Endothelial cell of umbilical vein (primary cell): ENCODE data around the gene LMO4. TPM values are rescaled to one million over a fixed set of nuclear protein-coding genes. Genes with fewer than 3 reads are reported as not detected.

Source experiments
- BruUV-seq: library from RNA; stranded (reverse); fragments of 400-500 nt; replicated peaks from 2 replicates; lab custom pipeline; 2021; lab: Mats Ljungman, UMichigan
- CTCF ChIA-PET: fragments of 300-600, 350-600 bp; sonication (Branson Sonifier 250); formaldehyde crosslinking; loops from one replicate; lab custom pipeline; 2021; ENCODE audit warnings: antibody characterized with exemption, inconsistent platforms; lab: Charles Lee
- POLR2A ChIA-PET: fragments of 300-600, 350-600 bp; sonication (Branson Sonifier 250); formaldehyde crosslinking; loops from one replicate; lab custom pipeline; 2021; ENCODE audit warnings: antibody characterized with exemption, inconsistent platforms; lab: Charles Lee
- DNase-seq: peaks from one replicate; pipeline ENCODE4 v3.0.0-alpha.2; 2011; ENCODE audit warnings: low read depth, low spot score
- FAIRE-seq: peaks from 2 replicates; lab custom pipeline; 2011; peaks lifted over from hg19 to GRCh38; lab: Jason Lieb, UNC
- H2AFZ ChIP-seq: 2 replicates; pipeline ENCODE4 v1.6.0; 2012; ENCODE audit warnings: low read depth, low read length, control low read depth, inconsistent platforms
- H3K27ac ChIP-seq: 2 replicates; pipeline ENCODE4 v1.5.1; 2011; ENCODE audit warnings: low read depth, mild to moderate bottlenecking, control low read depth, low read length, moderate library complexity; ENCODE audit not compliant: insufficient read depth
- H3K27me3 ChIP-seq, 2 experiments: 2 replicates each; pipeline versions ENCODE4 v1.6.0 to v1.6.1; 2011; ENCODE audit warnings: low read length in 2 of 2, mixed read lengths in 1 of 2; ENCODE audit not compliant: control insufficient read depth in 2 of 2, insufficient read depth in 2 of 2
- H3K36me3 ChIP-seq, 2 experiments: 2 replicates in 1 of 2; 3 replicates in 1 of 2; pipeline ENCODE4 v1.5.1; 2011; ENCODE audit warnings: low read length in 2 of 2, mild to moderate bottlenecking in 1 of 2, moderate library complexity in 1 of 2; ENCODE audit not compliant: control insufficient read depth in 2 of 2, insufficient read depth in 2 of 2; ENCODE audit errors: extremely low read depth in 1 of 2
- H3K4me1 ChIP-seq: 3 replicates; pipeline ENCODE4 v1.5.1; 2011; ENCODE audit warnings: mild to moderate bottlenecking, low read length; ENCODE audit not compliant: control insufficient read depth, insufficient read depth; ENCODE audit errors: extremely low read depth
- H3K4me2 ChIP-seq: 2 replicates; pipeline ENCODE4 v1.6.1; 2011; ENCODE audit warnings: low read length, control low read depth, mixed read lengths; ENCODE audit not compliant: insufficient read depth
- H3K4me3 ChIP-seq, 3 experiments: fragments of 200-600 bp in 1 of 3; sonication (generic), shearing (Covaris generic) in 1 of 3; replicated peaks in 1 of 3; 2 replicates each; pipeline ENCODE4 v1.5.1; 2011 to 2016; ENCODE audit warnings: control low read depth in 3 of 3, low read length in 3 of 3, mild to moderate bottlenecking in 2 of 3, inconsistent platforms in 1 of 3, low read depth in 1 of 3, moderate library complexity in 1 of 3; ENCODE audit not compliant: insufficient read depth in 1 of 3
- H3K79me2 ChIP-seq: 2 replicates; pipeline ENCODE4 v1.6.0; 2012; ENCODE audit warnings: low read length, inconsistent platforms; ENCODE audit not compliant: control insufficient read depth, insufficient read depth
- H3K9ac ChIP-seq: replicated peaks from 2 replicates; pipeline ENCODE3; 2011; ENCODE audit warnings: low read length, control low read depth; ENCODE audit not compliant: insufficient read depth; ENCODE audit errors: extremely low read depth
- H3K9me1 ChIP-seq: replicated peaks from 3 replicates; pipeline ENCODE4 v1.6.0; 2011; ENCODE audit warnings: mild to moderate bottlenecking, low read length; ENCODE audit not compliant: control insufficient read depth, insufficient read depth; ENCODE audit errors: extremely low read depth
- H3K9me3 ChIP-seq: replicated peaks from 2 replicates; pipeline ENCODE4 v1.5.1; 2012; ENCODE audit warnings: low read length, inconsistent platforms; ENCODE audit not compliant: control insufficient read depth, insufficient read depth
- H4K20me1 ChIP-seq: replicated peaks from 2 replicates; pipeline ENCODE3; 2011; ENCODE audit warnings: mild to moderate bottlenecking, low read length; ENCODE audit not compliant: control insufficient read depth, insufficient read depth; ENCODE audit errors: extremely low read depth
- EZH2 ChIP-seq: IDR thresholded peaks from 2 replicates; pipeline ENCODE4 v1.6.1; 2012; ENCODE audit warnings: borderline replicate concordance, low read depth, mild to moderate bottlenecking, moderate library complexity, low read length, inconsistent platforms; ENCODE audit not compliant: severe bottlenecking
- FOS ChIP-seq: IDR thresholded peaks from 2 replicates; pipeline ENCODE4 v1.6.1; 2011; ENCODE audit warnings: mild to moderate bottlenecking, low read length, moderate library complexity, borderline replicate concordance; ENCODE audit not compliant: insufficient read depth
- GATA2 ChIP-seq: IDR thresholded peaks from 2 replicates; pipeline ENCODE4 v1.7.0; 2011; ENCODE audit warnings: low read depth, mild to moderate bottlenecking, moderate library complexity, mixed read lengths, low read length; ENCODE audit not compliant: insufficient read length, insufficient read depth
- JUN ChIP-seq: IDR thresholded peaks from 2 replicates; pipeline ENCODE4 v1.6.1; 2011; ENCODE audit warnings: borderline replicate concordance, low read depth; ENCODE audit not compliant: insufficient read length, insufficient read depth
- MAX ChIP-seq: IDR thresholded peaks from 2 replicates; pipeline ENCODE4 v1.6.1; 2011; ENCODE audit not compliant: insufficient read depth, insufficient read length
- MYC ChIP-seq: IDR thresholded peaks from one replicate; pipeline ENCODE4 v1.6.1; 2011; ENCODE audit warnings: mild to moderate bottlenecking, low read depth, low read length
- POLR2A ChIP-seq: IDR thresholded peaks from 2 replicates; pipeline ENCODE4 v1.6.1; 2012; ENCODE audit warnings: low read depth, mild to moderate bottlenecking, control low read depth, low read length
- POLR2AphosphoS5 ChIP-seq: IDR thresholded peaks from 2 replicates; pipeline ENCODE4 v1.6.1; 2012; ENCODE audit warnings: low read depth, mild to moderate bottlenecking, control low read depth, low read length, moderate library complexity; ENCODE audit not compliant: insufficient read depth
- dilution Hi-C: fragments of 300-500 bp; cut with MboI; formaldehyde crosslinking; loops from one replicate; pipeline ENCODE4 v1.15.0; 2019; ENCODE audit warnings: low sequenced_read_pairs; ENCODE audit not compliant: extremely low pct_ligation_motif_present
- intact Hi-C: fragments of 100-400 bp; cut with micrococcal nuclease; formaldehyde crosslinking; loops from one replicate; pipeline ENCODE4 v1.10.0; 2022
- polyA plus RNA-seq, 4 experiments: library from polyadenylated mRNA; depleted of rRNA in 3 of 4; stranded (reverse) in 3 of 4; unstranded in 1 of 4; fragments of >200 nt; gene quantifications; 2 replicates each; pipeline versions ENCODE4 v1.2.1 to v1.2.3, GENCODE V29; 2011 to 2012; ENCODE audit warnings: missing spikeins in 1 of 4
- total RNA-seq: library from RNA; stranded (reverse); gene quantifications from 2 replicates; pipeline ENCODE4 v1.2.3, GENCODE V29; 2021

The LMO4 gene
- total and polyA plus RNA-seq, 2 donors (not counting 3 experiments of a cell fraction or from before 2014, with no cell fraction given) = 24.8 to 36.6 TPM

- no peaks in the 10 kb centered on the region for H3K9me1 ChIP-seq
- H3K79me2 ChIP-seq = no peaks in the 10 kb centered on the region
- no peak overlapping the region for H3K4me3 ChIP-seq
- DNase-seq (no peak), FAIRE-seq (no peak)
- no peak overlapping the region for H3K9ac ChIP-seq
- H3K4me1 ChIP-seq = no peaks in the 10 kb centered on the region
- H3K27me3 ChIP-seq = peaks cover 0 to 2% of the 10 kb centered on the region in 2 experiments
- intact Hi-C loops = loop anchor here (5.0 kb wide), 1 partner anchor 148 kb away; no protein-coding TSS in a partner anchor
- H3K27ac ChIP-seq = no peak overlapping the region
- H4K20me1 ChIP-seq = no peaks in the 10 kb centered on the region
- ChIA-PET CTCF (interaction anchor here (0.6 to 3.6 kb wide), 9 partner anchors 13 to 674 kb away, joined by 3 to 20 read pairs (median 4); no protein-coding TSS in a partner anchor), POLR2A (no interaction called here)
- TF ChIP-seq GATA2 (no peak), MYC (no peak), MAX (no peak), FOS (no peak), POLR2AphosphoS5 (no peak), POLR2A (no peak), JUN (no peak), EZH2 (no peak)
- no peak overlapping the region for H2AFZ ChIP-seq
- BruUV-seq = no TSS peak
- no peaks in the 10 kb centered on the region for H3K36me3 ChIP-seq
- dilution Hi-C loops = no loop called here
- H3K4me2 ChIP-seq = no peak overlapping the region
- H3K9me3 ChIP-seq = no peaks in the 10 kb centered on the region
Measured at GRCh38 chr1:87279966-87280535, 48.6 kb upstream of the LMO4 start.
